ENCODE measurements around the gene TRPC6. TPM values are rescaled to one million over a fixed set of nuclear protein-coding genes. Genes with fewer than 3 reads are reported as not detected.

The TRPC6 gene
- 0.15 TPM in 1 of 2 replicates, not detected in the other for total RNA-seq

GRCh38 chr11:101583251-101584128 lies at the start of gene TRPC6:
TRPC6 (minus strand) TSS chr11:101584007; CDS start chr11:101583503, 504 bp downstream.

